Peyer's patch (tissue), 4 donors: ENCODE results near the gene NCK2. TPM values are rescaled to one million over a fixed set of nuclear protein-coding genes. Genes with fewer than 3 reads are reported as not detected.
A peak's percentile ranks its signal among the peaks of the same experiment; 100 is the strongest.

Source experiments
- DNase-seq, 3 donors: peaks; one replicate each; pipeline ENCODE4 v3.0.0-alpha.2; 2017 to 2019
- H3K27ac ChIP-seq, 4 donors: fragments of 200-600 bp; sonication (generic); one replicate each; pipeline ENCODE4 v1.5.1; 2016 to 2019
- H3K27me3 ChIP-seq, 2 donors: fragments of 200-600 bp; sonication (generic); one replicate each; pipeline ENCODE4 v1.5.1; 2019
- H3K36me3 ChIP-seq, 3 donors: fragments of 200-600 bp; sonication (generic); one replicate each; pipeline ENCODE4 v1.5.1; 2016 to 2019
- H3K4me1 ChIP-seq, 4 donors: fragments of 200-600 bp; sonication (generic); one replicate each; pipeline ENCODE4 v1.5.1; 2016 to 2019
- H3K4me3 ChIP-seq, 4 donors: fragments of 200-600 bp; sonication (generic); 1 replicate in 3 of 4; 2 replicates in 1 of 4; pipeline ENCODE4 v1.5.1; 2016 to 2019; ENCODE audit warnings: mild to moderate bottlenecking in 1 of 4
- H3K9me3 ChIP-seq, 4 donors: fragments of 200-600 bp; sonication (generic); one replicate each; pipeline ENCODE4 v1.5.1; 2016 to 2019; ENCODE audit warnings: mild to moderate bottlenecking in 1 of 4
- CTCF ChIP-seq, 6 experiments: fragments of 450-650 bp in 4 of 6; fragments of 200-600 bp in 2 of 6; sonication (generic) in 1 of 6; IDR thresholded peaks; one replicate each; pipeline ENCODE4 v1.5.1; 2017 to 2019; ENCODE audit warnings: antibody characterized with exemption in 6 of 6, mild to moderate bottlenecking in 3 of 6, moderate library complexity in 1 of 6
- POLR2A ChIP-seq, 2 donors: fragments of 450-650 bp; IDR thresholded peaks; one replicate each; pipeline ENCODE4 v1.5.1; 2017; ENCODE audit warnings: antibody characterized with exemption in 2 of 2, mild to moderate bottlenecking in 2 of 2, moderate library complexity in 2 of 2
- total RNA-seq, 4 donors: library from RNA; depleted of rRNA; stranded (reverse); fragments of >200 nt; gene quantifications; one replicate each; pipeline ENCODE4 v1.1.0, GENCODE V29; 2016

NCK2 gene
- total RNA-seq, 4 donors from 2014 or later: 58.6 to 94.5 (median 85.8) TPM

DNA sequence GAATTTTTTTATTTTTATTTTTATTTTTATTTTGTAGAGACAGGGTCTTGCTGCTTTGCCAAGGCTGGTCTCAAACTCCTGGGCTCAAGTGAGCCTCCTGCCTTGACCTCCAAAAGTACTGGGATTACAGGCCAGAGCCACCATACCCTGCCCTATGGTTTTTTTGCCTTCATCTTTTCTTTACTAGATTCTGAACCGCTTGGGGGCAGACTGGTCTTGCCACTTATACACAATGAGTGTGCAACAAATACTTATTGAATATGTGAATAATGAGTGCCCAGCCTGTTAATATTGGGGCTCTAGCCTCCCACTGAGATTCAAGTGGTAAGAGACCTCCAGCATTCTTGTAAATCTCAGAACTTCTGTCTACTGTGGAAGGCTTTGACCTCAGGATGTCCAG is 3.9 kb downstream of the NCK2 start:
- no peak for TF ChIP-seq POLR2A (IDR thresholded peaks at IDR 0.05)
- peak in 3 of 6 experiments; percentile 18 to 39 (median 39) for TF ChIP-seq CTCF (IDR thresholded peaks at IDR 0.05)
- peaks cover 0 to 79% (median 18%) of the 10 kb centered on the region in 4 donors for H3K4me1 ChIP-seq
- no peak for DNase-seq

DNA sequence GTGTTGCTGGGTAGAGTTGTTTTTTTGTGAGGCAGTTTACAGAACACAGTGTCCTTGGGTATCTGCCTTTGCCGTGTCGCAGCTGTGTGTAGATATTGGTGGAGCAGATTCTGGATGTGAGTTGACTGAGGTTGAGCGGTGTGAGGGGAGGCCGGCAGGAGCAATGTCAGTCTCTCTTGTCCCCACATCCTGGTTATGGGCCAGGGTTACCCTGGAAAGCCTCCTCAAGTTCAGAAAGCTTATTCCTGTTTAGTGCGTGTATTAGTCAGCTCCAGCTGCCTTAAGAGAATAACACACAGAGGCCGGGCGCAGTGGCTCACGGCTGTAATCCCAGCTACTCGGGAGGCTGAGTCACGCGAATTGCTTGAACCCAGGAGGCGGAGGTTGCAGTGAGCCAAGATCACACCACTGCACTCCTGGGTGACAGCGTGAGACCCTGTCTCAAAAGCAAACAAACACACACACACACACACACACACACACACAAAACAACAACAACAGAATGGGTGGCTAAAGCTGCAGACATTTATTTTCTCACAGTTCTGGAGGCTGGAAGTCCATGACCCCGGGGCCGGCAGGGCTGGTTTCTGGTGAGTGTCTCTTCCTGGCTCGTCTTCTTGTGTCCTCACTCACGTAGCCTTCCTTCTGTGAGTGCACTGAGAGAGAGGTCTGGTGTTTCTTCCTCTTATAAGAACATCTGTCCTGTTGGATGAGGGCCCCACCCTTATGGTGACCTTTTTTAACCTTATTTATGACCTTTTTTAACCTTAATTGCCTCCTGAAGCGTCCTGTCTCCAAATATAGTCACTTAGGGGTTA is 5.1 kb downstream of the NCK2 start:
- H3K9me3 ChIP-seq: no peaks in the 10 kb centered on the region
- H3K4me1 ChIP-seq: peaks cover 0 to 81% (median 22%) of the 10 kb centered on the region in 4 donors
- no peaks in the 10 kb centered on the region for H3K36me3 ChIP-seq
- DNase-seq: peak in 2 of 3 donors; percentile 50 to 75
- peak overlapping the region; percentile 4 to 95 (median 34) for H3K27ac ChIP-seq
- H3K4me3 ChIP-seq: peak overlapping the region in 2 of 4 donors; percentile 5 to 26
- TF ChIP-seq POLR2A (IDR thresholded peaks at IDR 0.05) (no peak), CTCF (IDR thresholded peaks at IDR 0.05) (no peak)
- H3K27me3 ChIP-seq: no peaks in the 10 kb centered on the region

More for the DNA sequence above, 3.9 kb downstream of the NCK2 start:
- H3K9me3 ChIP-seq: no peaks in the 10 kb centered on the region
- no peaks in the 10 kb centered on the region for H3K36me3 ChIP-seq
- no peaks in the 10 kb centered on the region for H3K27me3 ChIP-seq
- H3K27ac ChIP-seq: peak overlapping the region in 2 of 4 donors; percentile 15 to 95
- no peak overlapping the region for H3K4me3 ChIP-seq

- no peaks in the 10 kb centered on the region for H3K36me3 ChIP-seq
- H3K4me3 ChIP-seq: no peak overlapping the region
- H3K9me3 ChIP-seq: no peaks in the 10 kb centered on the region
- peak overlapping the region in 1 of 4 donors; percentile 95 for H3K27ac ChIP-seq
- no peaks in the 10 kb centered on the region for H3K27me3 ChIP-seq
- peaks cover 0 to 88% (median 23%) of the 10 kb centered on the region in 4 donors for H3K4me1 ChIP-seq
- DNase-seq: peak in 1 of 3 donors; percentile 37
- TF ChIP-seq CTCF (IDR thresholded peaks at IDR 0.05) (no peak), POLR2A (IDR thresholded peaks at IDR 0.05) (no peak)
These were observed 6.0 kb downstream of the NCK2 start for GRCh38 chr2:105750735-105751134.

- Histone ChIP-seq H3K4me3 (no peak overlapping the region), H3K27ac (no peak overlapping the region), H3K9me3 (no peaks in the 10 kb centered on the region), H3K4me1 (peaks cover 0 to 88% (median 25%) of the 10 kb centered on the region in 4 donors), H3K27me3 (no peaks in the 10 kb centered on the region), H3K36me3 (no peaks in the 10 kb centered on the region)
- DNase-seq: peak in 1 of 3 donors; percentile 33
- TF ChIP-seq POLR2A (IDR thresholded peaks at IDR 0.05): no peak
- no peak for TF ChIP-seq CTCF (IDR thresholded peaks at IDR 0.05)
These were observed 6.6 kb downstream of the NCK2 start for GRCh38 chr2:105751272-105751671.

- Histone ChIP-seq H3K9me3 (no peaks in the 10 kb centered on the region), H3K36me3 (no peaks in the 10 kb centered on the region), H3K27me3 (no peaks in the 10 kb centered on the region), H3K4me1 (peaks cover 0 to 77% (median 21%) of the 10 kb centered on the region in 4 donors), H3K27ac (peak overlapping the region in 2 of 4 donors; percentile 43 to 69), H3K4me3 (no peak overlapping the region)
- TF ChIP-seq POLR2A (IDR thresholded peaks at IDR 0.05) (no peak), CTCF (IDR thresholded peaks at IDR 0.05) (no peak)
- DNase-seq: no peak
These were observed 8.1 kb downstream of the NCK2 start for GRCh38 chr2:105752691-105753358.
